K562 (cell line): Measurements from ENCODE around the gene LAMA2. TPM values are rescaled to one million over a fixed set of nuclear protein-coding genes. Genes with fewer than 3 reads are reported as not detected.
A peak's percentile ranks its signal among the peaks of the same experiment; 100 is the strongest.

Experiments
- CREM ChIP-seq: IDR thresholded peaks from 2 replicates; pipeline ENCODE4 v1.6.1; 2014; ENCODE audit warnings: antibody characterized with exemption, low read depth
- CTCF ChIP-seq, 3 experiments: IDR thresholded peaks in 2 of 3; conservative IDR thresholded peaks in 1 of 3; 2 replicates each; pipeline ENCODE4 v1.5.1; 2011 to 2012; ENCODE audit warnings: low read length in 3 of 3, mild to moderate bottlenecking in 3 of 3, control low read depth in 2 of 3, improper control_type of control experiment in 1 of 3, inconsistent platforms in 1 of 3, low read depth in 1 of 3, mixed read lengths in 1 of 3, moderate library complexity in 1 of 3; ENCODE audit not compliant: insufficient read depth in 2 of 3
- E4F1 ChIP-seq: fragments of 250-450 bp; sonication (Bioruptor Pico); IDR thresholded peaks from 2 replicates; pipeline ENCODE4 v1.5.0; 2021; ENCODE audit warnings: mild to moderate bottlenecking, borderline replicate concordance
- EHMT2 ChIP-seq: fragments of 450-650 bp; IDR thresholded peaks from 2 replicates; pipeline ENCODE4 v1.6.1; 2018; ENCODE audit warnings: antibody characterized with exemption
- ETS2 ChIP-seq: IDR thresholded peaks from 2 replicates; pipeline ENCODE4 v1.6.1; 2016; ENCODE audit warnings: borderline replicate concordance, missing genetic modification characterization, mild to moderate bottlenecking, moderate library complexity, missing compliant biosample characterization; ENCODE audit not compliant: poor library complexity, severe bottlenecking
- HINFP ChIP-seq: fragments of 450-650 bp; conservative IDR thresholded peaks from 2 replicates; pipeline ENCODE4 v1.6.1; 2016; ENCODE audit warnings: missing genetic modification characterization, low read depth, mild to moderate bottlenecking, control low read depth, missing compliant biosample characterization
- HOMEZ ChIP-seq: fragments of 250-450 bp; sonication (Bioruptor Pico); IDR thresholded peaks from 2 replicates; pipeline ENCODE4 v1.4.0; 2020; ENCODE audit warnings: mild to moderate bottlenecking, moderate library complexity
- KDM1A ChIP-seq, 2 experiments: fragments of 450-650 bp; IDR thresholded peaks; 2 replicates each; pipeline ENCODE4 v1.6.1; 2016; ENCODE audit warnings: mild to moderate bottlenecking in 2 of 2
- LARP7 ChIP-seq: fragments of 450-650 bp; IDR thresholded peaks from 2 replicates; pipeline ENCODE4 v1.6.1; 2016
- MEIS2 ChIP-seq: fragments of 450-650 bp; IDR thresholded peaks from 2 replicates; pipeline ENCODE4 v1.6.1; 2014; ENCODE audit warnings: mild to moderate bottlenecking; ENCODE audit not compliant: partially characterized antibody
- MTF1 ChIP-seq: fragments of 250-450 bp; sonication (Bioruptor Pico); IDR thresholded peaks from 2 replicates; pipeline ENCODE4 v1.9.0; 2021; ENCODE audit warnings: moderate library complexity, mild to moderate bottlenecking, inconsistent platforms, borderline replicate concordance
- POLR2B ChIP-seq: fragments of 450-650 bp; IDR thresholded peaks from 2 replicates; pipeline ENCODE4 v1.6.1; 2018; ENCODE audit warnings: low read depth; ENCODE audit not compliant: partially characterized antibody
- POU5F1 ChIP-seq: fragments of 150-350 bp; IDR thresholded peaks from 2 replicates; pipeline ENCODE4 v1.6.1; 2014; ENCODE audit warnings: borderline replicate concordance, low read length, low read depth, mild to moderate bottlenecking; ENCODE audit not compliant: partially characterized antibody
- RBFOX2 ChIP-seq: fragments of 200-400 bp; formaldehyde crosslinking; IDR thresholded peaks from 2 replicates; pipeline ENCODE4 v1.6.1; 2017; ENCODE audit warnings: low read depth, mild to moderate bottlenecking, low read length, moderate library complexity
- ZC3H8 ChIP-seq: fragments of 450-650 bp; IDR thresholded peaks from 2 replicates; pipeline ENCODE4 v1.6.1; 2017
- ZNF224 ChIP-seq: sonication (generic); formaldehyde crosslinking; IDR thresholded peaks from 2 replicates; pipeline ENCODE4 v1.8.0; 2022; ENCODE audit warnings: mild to moderate bottlenecking, missing genetic modification reagents
- polyA plus RNA-seq, 8 experiments: library from polyadenylated mRNA; depleted of rRNA in 4 of 8; stranded (reverse) in 5 of 8; unstranded in 3 of 8; fragments of >200 nt; fragmentation: Nextera tagmentation in 2 of 8; fragmentation: Illumina TruSeq in 1 of 8; extraction: Ambion mirVana in 2 of 8; extraction: Trizol in 1 of 8; gene quantifications; 2 replicates each; pipeline versions ENCODE4 v1.2.1 to v1.2.3, GENCODE V29; 2011 to 2014; ENCODE audit warnings: inconsistent platforms in 1 of 8, missing spikeins in 1 of 8
- total RNA-seq, 7 experiments: library from RNA; depleted of rRNA in 6 of 7; stranded (reverse); fragments of >200 nt in 6 of 7; fragmentation: Illumina TruSeq in 2 of 7; extraction: Trizol in 2 of 7; gene quantifications; 2 replicates each; pipeline versions ENCODE4 v1.2.1 to v1.2.3, GENCODE V29; 2011 to 2021; ENCODE audit warnings: low replicate concordance in 1 of 7
- TF ChIP-seq, protein P1 (sequence below), 2 experiments: fragments of 450-650 bp in 1 of 2; sonication (generic) in 1 of 2; formaldehyde crosslinking; conservative IDR thresholded peaks; 2 replicates each; pipeline versions ENCODE4 v1.4.0 to v1.8.1; 2020 to 2022; ENCODE audit warnings: mild to moderate bottlenecking in 1 of 2, missing genetic modification reagents in 1 of 2

The LAMA2 gene
- total and polyA plus RNA-seq, 9 of the 15 experiments (the other 6 are each of a cell fraction or from before 2014, with no cell fraction given) = 0.04 to 1.5 (median 0.36) TPM

- TF ChIP-seq POLR2B (peak; percentile 30), MTF1 (no peak), ZNF224 (CRISPR knock-in tag) (no peak), ZC3H8 (no peak), E4F1 (CRISPR knock-in tag) (no peak), EHMT2 (peak; percentile 44; the same call in 1 of the 2 replicates), CTCF (IDR thresholded peaks at IDR 0.05 in 2 of 3, conservative IDR thresholded peaks at IDR 0.05 in 1 of 3; ENCODE audit: insufficient read depth in 2 of 3, low read depth in 1 of 3, low read length in 3 of 3) (no peak), HINFP (tag) (no peak), MEIS2 (no peak), LARP7 (no peak), RBFOX2 (peak; percentile 60), ETS2 (tag) (no peak), POU5F1 (no peak), CREM (no peak), HOMEZ (CRISPR knock-in tag) (no peak), KDM1A (IDR thresholded peaks at IDR 0.05) (no peak)
- TF ChIP-seq, protein P1, sequence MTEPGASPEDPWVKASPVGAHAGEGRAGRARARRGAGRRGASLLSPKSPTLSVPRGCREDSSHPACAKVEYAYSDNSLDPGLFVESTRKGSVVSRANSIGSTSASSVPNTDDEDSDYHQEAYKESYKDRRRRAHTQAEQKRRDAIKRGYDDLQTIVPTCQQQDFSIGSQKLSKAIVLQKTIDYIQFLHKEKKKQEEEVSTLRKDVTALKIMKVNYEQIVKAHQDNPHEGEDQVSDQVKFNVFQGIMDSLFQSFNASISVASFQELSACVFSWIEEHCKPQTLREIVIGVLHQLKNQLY (CRISPR knock-in tag; conservative IDR thresholded peaks at IDR 0.05) = no peak
These were observed 607.8 kb downstream of the LAMA2 start (continued) for GRCh38 chr6:129490521-129491255.
